K562 (cell line): Measurements from ENCODE around the gene MUSTN1. TPM values are rescaled to one million over a fixed set of nuclear protein-coding genes. Genes with fewer than 3 reads are reported as not detected.

Experiments used
- ATAC-seq: fragments of 200-7000 bp; cut with Tn5 transposase; 3 replicates; pipeline ENCODE4 v1.9.1; 2020; ENCODE audit warnings: moderate library complexity
- BruUV-seq: library from RNA; stranded (reverse); fragments of 400-500 nt; replicated peaks from 2 replicates; lab custom pipeline; 2021; lab: Mats Ljungman, UMichigan
- CTCF ChIA-PET: fragments of 300-600 bp; formaldehyde crosslinking; extraction: SDS; loops from one replicate; lab custom pipeline; 2021; ENCODE audit warnings: low intra/inter-chr PET ratio; lab: Yijun Ruan, JAX
- POLR2A ChIA-PET: fragments of 300-600, 350-650 bp; sonication (Branson Sonifier 250); formaldehyde crosslinking; extraction: SDS; loops from one replicate; lab custom pipeline; 2021; ENCODE audit warnings: antibody characterized with exemption, inconsistent platforms; lab: Yijun Ruan, JAX
- DNase-seq, 4 experiments: peaks; one replicate each; pipeline versions ENCODE4 v3.0.0 to v3.0.0-alpha.2; 2011 to 2018; ENCODE audit warnings: low spot score in 3 of 4, mixed read lengths in 3 of 4; ENCODE audit errors: extremely low read depth in 1 of 4
- FAIRE-seq: peaks from 2 replicates; lab custom pipeline; 2011; peaks lifted over from hg19 to GRCh38; lab: Jason Lieb, UNC
- H2AFZ ChIP-seq: 2 replicates; pipeline ENCODE4 v1.6.0; 2011; ENCODE audit warnings: low read depth, low read length, control low read depth, inconsistent platforms
- H3K27ac ChIP-seq: fragments of 200-600 bp; 3 replicates; pipeline ENCODE4 v1.8.0; 2011; ENCODE audit warnings: low read depth, mild to moderate bottlenecking, control low read depth, inconsistent platforms, low read length, moderate library complexity, mixed read lengths; ENCODE audit errors: extremely low read depth
- H3K27me3 ChIP-seq, 2 experiments: fragments of 300-600 bp in 1 of 2; 2 replicates in 1 of 2; 3 replicates in 1 of 2; pipeline versions ENCODE4 v1.6.0 to v1.8.0; 2011; ENCODE audit warnings: inconsistent platforms in 2 of 2, low read length in 2 of 2, mild to moderate bottlenecking in 1 of 2, mixed read lengths in 1 of 2, moderate library complexity in 1 of 2; ENCODE audit not compliant: control insufficient read depth in 2 of 2, insufficient read depth in 2 of 2
- H3K36me3 ChIP-seq: fragments of 300-600 bp; 3 replicates; pipeline ENCODE4 v1.8.0; 2011; ENCODE audit warnings: mild to moderate bottlenecking, low read length, inconsistent platforms; ENCODE audit not compliant: control insufficient read depth, insufficient read depth
- H3K4me1 ChIP-seq, 2 experiments: fragments of 200-600 bp in 1 of 2; replicated peaks in 1 of 2; 2 replicates in 1 of 2; 3 replicates in 1 of 2; pipeline versions ENCODE4 v1.5.1 to v1.8.0; 2011; ENCODE audit warnings: inconsistent platforms in 2 of 2, low read length in 2 of 2, mild to moderate bottlenecking in 1 of 2, mixed read lengths in 1 of 2, moderate library complexity in 1 of 2; ENCODE audit not compliant: control insufficient read depth in 2 of 2, insufficient read depth in 2 of 2
- H3K4me2 ChIP-seq: 2 replicates; pipeline ENCODE4 v1.6.1; 2011; ENCODE audit warnings: low read length, control low read depth, inconsistent platforms, mixed read lengths; ENCODE audit not compliant: insufficient read depth
- H3K4me3 ChIP-seq: fragments of 200-600 bp; sonication (generic), shearing (Covaris generic); 2 replicates; pipeline ENCODE4 v1.5.1; 2016; ENCODE audit warnings: control low read depth, inconsistent platforms
- H3K79me2 ChIP-seq: fragments of 200-600 bp; 3 replicates; pipeline ENCODE4 v1.8.0; 2011; ENCODE audit warnings: low read length, inconsistent platforms; ENCODE audit not compliant: control insufficient read depth, insufficient read depth
- H3K9ac ChIP-seq, 2 experiments: 2 replicates each; pipeline versions ENCODE4 v1.6.0 to v1.6.1; 2011; ENCODE audit warnings: low read depth in 2 of 2, low read length in 2 of 2, control low read depth in 1 of 2, inconsistent platforms in 1 of 2, mild to moderate bottlenecking in 1 of 2, mixed read lengths in 1 of 2; ENCODE audit not compliant: insufficient read depth in 1 of 2
- H3K9me1 ChIP-seq: one replicate; pipeline ENCODE4 v1.6.0; 2011; ENCODE audit warnings: inconsistent platforms, mild to moderate bottlenecking, low read length, moderate library complexity; ENCODE audit not compliant: control insufficient read depth, insufficient read depth
- H3K9me3 ChIP-seq: replicated peaks from 2 replicates; pipeline ENCODE4 v1.5.1; 2011; ENCODE audit warnings: low read depth, low read length, inconsistent platforms; ENCODE audit not compliant: control insufficient read depth, insufficient read depth
- H4K20me1 ChIP-seq: replicated peaks from 2 replicates; pipeline ENCODE4 v1.6.1; 2011; ENCODE audit warnings: low read length, inconsistent platforms, mixed read lengths; ENCODE audit not compliant: control insufficient read depth, insufficient read depth
- SLC30A9 ChIP-seq: fragments of 250-450 bp; sonication (Bioruptor Pico); IDR thresholded peaks from 2 replicates; pipeline ENCODE4 v1.8.0; 2022; ENCODE audit warnings: mild to moderate bottlenecking, moderate library complexity
- ZBTB11 ChIP-seq, 3 experiments: fragments of 200-800 bp in 1 of 3; fragments of 250-450 bp in 1 of 3; fragments of 450-650 bp in 1 of 3; sonication (Bioruptor Pico) in 1 of 3; sonication (Bioruptor generic) in 1 of 3; formaldehyde crosslinking in 1 of 3; IDR thresholded peaks; 2 replicates each; pipeline versions ENCODE4 v1.6.1 to v1.8.0; 2016 to 2022; ENCODE audit warnings: mild to moderate bottlenecking in 2 of 3, missing genetic modification characterization in 2 of 3, missing compliant biosample characterization in 1 of 3, moderate library complexity in 1 of 3
- WGBS: fragments of 100-300 bp; shearing (Covaris generic); methylation state at CpG from one replicate; pipeline ENCODE4 v1.1.6; 2016; ENCODE audit warnings: low coverage, mixed read lengths; ENCODE audit not compliant: insufficient coverage; ENCODE audit errors: missing lambda C conversion rate; 5-methylcytosine and 5-hydroxymethylcytosine counted together
- in situ Hi-C: fragments of 300-500 bp; cut with MboI; formaldehyde crosslinking; loops from 4 replicates; pipeline ENCODE4 v1.15.0; 2018; ENCODE audit warnings: inconsistent platforms, mixed read lengths
- intact Hi-C: fragments of 100-400 bp; cut with micrococcal nuclease; formaldehyde crosslinking; loops from 2 replicates; pipeline ENCODE4 v1.14.2; 2022
- polyA plus RNA-seq, 8 experiments: library from polyadenylated mRNA; depleted of rRNA in 4 of 8; stranded (reverse) in 5 of 8; unstranded in 3 of 8; fragments of >200 nt; fragmentation: Nextera tagmentation in 2 of 8; fragmentation: Illumina TruSeq in 1 of 8; extraction: Ambion mirVana in 2 of 8; extraction: Trizol in 1 of 8; gene quantifications; 2 replicates each; pipeline versions ENCODE4 v1.2.1 to v1.2.3, GENCODE V29; 2011 to 2014; ENCODE audit warnings: inconsistent platforms in 1 of 8, missing spikeins in 1 of 8
- total RNA-seq, 7 experiments: library from RNA; depleted of rRNA in 6 of 7; stranded (reverse); fragments of >200 nt in 6 of 7; fragmentation: Illumina TruSeq in 2 of 7; extraction: Trizol in 2 of 7; gene quantifications; 2 replicates each; pipeline versions ENCODE4 v1.2.1 to v1.2.3, GENCODE V29; 2011 to 2021; ENCODE audit warnings: low replicate concordance in 1 of 7

MUSTN1 gene
- total and polyA plus RNA-seq, 9 of the 15 experiments (the other 6 are each of a cell fraction or from before 2014, with no cell fraction given): 0.15 to 0.78 (median 0.44) TPM; not detected in 4

DNA sequence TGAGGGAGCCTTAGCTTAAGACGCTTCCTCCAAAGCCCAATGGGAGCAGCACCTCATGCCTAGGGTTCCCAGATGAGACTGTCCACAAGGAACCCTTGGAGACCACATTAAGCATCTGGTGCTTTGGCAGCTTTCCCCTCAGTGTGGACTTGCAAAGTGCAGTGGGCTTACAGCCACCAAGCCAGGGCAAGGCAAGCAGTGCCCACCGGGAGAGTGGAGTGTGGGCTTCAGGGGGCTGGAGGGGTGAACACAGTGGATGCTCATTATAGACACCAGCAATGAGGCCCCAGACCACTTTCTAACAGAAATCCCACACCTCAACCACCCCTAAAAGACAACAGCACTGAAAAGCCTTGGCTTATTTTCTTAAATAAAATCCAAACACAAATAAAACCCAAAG lies 9.1 kb upstream of the MUSTN1 start:
- intact Hi-C loops (no loop called here), in situ Hi-C loops (loop anchor here (10.0 kb wide), 1 partner anchor 231 kb away; no protein-coding TSS in a partner anchor)
- H3K36me3 ChIP-seq: no peaks in the 10 kb centered on the region
- no peak overlapping the region for H3K9ac ChIP-seq
- H3K4me1 ChIP-seq: no peaks in the 10 kb centered on the region
- no peak for TF ChIP-seq SLC30A9
- DNase-seq (no peak), FAIRE-seq (no peak), ATAC-seq (no peak)
- H3K27me3 ChIP-seq: no peaks in the 10 kb centered on the region
- H3K4me2 ChIP-seq: no peak overlapping the region
- H4K20me1 ChIP-seq: no peaks in the 10 kb centered on the region
- CTCF ChIA-PET: no interaction called here
- H3K27ac ChIP-seq: no peak overlapping the region
- no peak overlapping the region for H2AFZ ChIP-seq
- BruUV-seq: no TSS peak
- no peaks in the 10 kb centered on the region for H3K9me1 ChIP-seq
- WGBS: 64% methylated on average over 2 of the region's 2 CpGs
- POLR2A ChIA-PET: no interaction called here
- no peak overlapping the region for H3K4me3 ChIP-seq
- H3K9me3 ChIP-seq: no peaks in the 10 kb centered on the region
- H3K79me2 ChIP-seq: no peaks in the 10 kb centered on the region

- Histone ChIP-seq H3K4me1 (no peaks in the 10 kb centered on the region), H3K36me3 (no peaks in the 10 kb centered on the region), H2AFZ (no peak overlapping the region), H3K4me3 (no peak overlapping the region), H3K9me3 (no peaks in the 10 kb centered on the region), H3K27me3 (no peaks in the 10 kb centered on the region), H3K4me2 (no peak overlapping the region), H3K9me1 (no peaks in the 10 kb centered on the region), H3K27ac (no peak overlapping the region), H3K79me2 (no peaks in the 10 kb centered on the region), H4K20me1 (no peaks in the 10 kb centered on the region), H3K9ac (no peak overlapping the region)
- DNase-seq (no peak), FAIRE-seq (no peak), ATAC-seq (no peak)
- BruUV-seq: no TSS peak
- CTCF ChIA-PET: no interaction called here
- intact Hi-C loops (no loop called here), in situ Hi-C loops (loop anchor here (10.0 kb wide), 1 partner anchor 232 kb away; no protein-coding TSS in a partner anchor)
- POLR2A ChIA-PET: no interaction called here
- 40% methylated on average over 16 of the region's 20 CpGs for whole genome bisulfite sequencing
- TF ChIP-seq ZBTB11 (CRISPR knock-in tag; IDR thresholded peaks at IDR 0.05): no peak
These were observed 8.5 kb upstream of the MUSTN1 start for GRCh38 chr3:52843108-52843865.
